Tibial artery (tissue), 4 donors: ENCODE results near the gene USP34.
"Not testable (repeated sequence)": the region's sequence is repeated elsewhere in the genome, so short reads cannot be mapped to it uniquely, and the experiment has no call there.

ENCODE experiments used
- DNase-seq, 2 donors: peaks; one replicate each; pipeline ENCODE4 v3.0.0-alpha.2; 2019
- H3K27ac ChIP-seq, 2 donors: fragments of 200-600 bp; sonication (generic) in 1 of 2; 1 replicate in 1 of 2; 2 replicates in 1 of 2; pipeline ENCODE4 v1.5.1; 2018 to 2019; ENCODE audit warnings: mild to moderate bottlenecking in 1 of 2
- H3K27me3 ChIP-seq, 2 donors: fragments of 200-600 bp; sonication (generic) in 1 of 2; one replicate each; pipeline versions ENCODE4 v1.5.1 to v1.6.0; 2016 to 2019
- H3K36me3 ChIP-seq, 3 donors: fragments of 200-600 bp; sonication (generic) in 2 of 3; one replicate each; pipeline ENCODE4 v1.5.1; 2016 to 2019; ENCODE audit warnings: mild to moderate bottlenecking in 2 of 3
- H3K4me1 ChIP-seq, 4 donors: fragments of 200-600 bp; sonication (generic) in 2 of 4; 1 replicate in 3 of 4; 2 replicates in 1 of 4; pipeline ENCODE4 v1.5.1; 2016 to 2019
- H3K4me3 ChIP-seq, 2 donors: fragments of 200-600 bp; sonication (generic) in 1 of 2; 1 replicate in 1 of 2; 2 replicates in 1 of 2; pipeline ENCODE4 v1.5.1; 2018 to 2019; ENCODE audit warnings: mild to moderate bottlenecking in 2 of 2
- H3K9me3 ChIP-seq, 3 donors: fragments of 200-600 bp; sonication (generic) in 1 of 3; one replicate each; pipeline ENCODE4 v1.5.1; 2016 to 2019
- CTCF ChIP-seq, 2 experiments: fragments of 200-600 bp in 1 of 2; fragments of 450-650 bp in 1 of 2; IDR thresholded peaks; one replicate each; pipeline ENCODE4 v1.5.1; 2017 to 2019; ENCODE audit warnings: antibody characterized with exemption in 2 of 2, mild to moderate bottlenecking in 1 of 2, moderate library complexity in 1 of 2
- intact Hi-C: fragments of 100-400 bp; cut with DNase I; formaldehyde crosslinking; loops from one replicate; pipeline ENCODE4 v1.15.0; 2023; ENCODE audit warnings: low total_unique reads

USP34 gene

GRCh38 chr2:61210332-61210981 is 260.4 kb downstream of the USP34 start:
- no peak for DNase-seq
- H3K27me3 ChIP-seq, result no peaks in the 10 kb centered on the region
- no peak overlapping the region for H3K4me3 ChIP-seq
- no peaks in the 10 kb centered on the region for H3K4me1 ChIP-seq
- H3K36me3 ChIP-seq, result peaks cover 45 to 58% (median 54%) of the 10 kb centered on the region in 3 donors
- no peak overlapping the region for H3K27ac ChIP-seq
- intact Hi-C loops, result no loop called here
- no peak for TF ChIP-seq CTCF (IDR thresholded peaks at IDR 0.05)
- H3K9me3 ChIP-seq, result no peaks in the 10 kb centered on the region

GRCh38 chr2:61205132-61205531 is 265.8 kb downstream of the USP34 start:
- TF ChIP-seq CTCF (IDR thresholded peaks at IDR 0.05), result no peak
- intact Hi-C loops, result no loop called here
- no peaks in the 10 kb centered on the region for H3K4me1 ChIP-seq
- peaks cover 65 to 76% (median 72%) of the 10 kb centered on the region in 3 donors for H3K36me3 ChIP-seq
- DNase-seq, result no peak
- H3K27ac ChIP-seq, result no peak overlapping the region
- no peaks in the 10 kb centered on the region for H3K9me3 ChIP-seq
- no peaks in the 10 kb centered on the region for H3K27me3 ChIP-seq
- H3K4me3 ChIP-seq, result no peak overlapping the region

DNA sequence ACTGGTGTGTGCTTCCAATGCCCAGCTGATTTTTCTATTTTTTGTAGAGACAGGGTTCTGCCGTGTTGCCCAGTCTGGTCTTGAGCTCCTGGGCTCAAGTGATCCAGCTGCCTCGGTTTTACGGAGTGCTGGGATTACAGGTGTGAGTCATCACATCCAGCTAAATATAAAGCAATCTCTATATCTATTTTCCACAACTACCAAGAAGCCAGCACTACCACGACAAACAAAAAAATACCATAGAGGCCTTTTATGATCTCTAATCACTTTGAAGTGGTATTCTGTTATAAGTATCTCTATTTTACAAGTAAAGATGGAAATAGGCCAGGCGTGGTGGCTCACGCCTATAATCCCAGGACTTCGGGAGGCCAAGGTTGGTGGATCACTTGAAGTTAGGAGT is 274.2 kb downstream of the USP34 start:
- no peak for DNase-seq
- Histone ChIP-seq H3K27me3 (no peaks in the 10 kb centered on the region), H3K27ac (no peak overlapping the region), H3K4me3 (no peak overlapping the region), H3K36me3 (peaks cover 20 to 62% (median 31%) of the 10 kb centered on the region in 3 donors), H3K4me1 (peaks cover 0 to 5% (median 0%) of the 10 kb centered on the region in 4 donors), H3K9me3 (no peaks in the 10 kb centered on the region)
- intact Hi-C loops, result no loop called here
- TF ChIP-seq CTCF (IDR thresholded peaks at IDR 0.05), result no peak

DNA sequence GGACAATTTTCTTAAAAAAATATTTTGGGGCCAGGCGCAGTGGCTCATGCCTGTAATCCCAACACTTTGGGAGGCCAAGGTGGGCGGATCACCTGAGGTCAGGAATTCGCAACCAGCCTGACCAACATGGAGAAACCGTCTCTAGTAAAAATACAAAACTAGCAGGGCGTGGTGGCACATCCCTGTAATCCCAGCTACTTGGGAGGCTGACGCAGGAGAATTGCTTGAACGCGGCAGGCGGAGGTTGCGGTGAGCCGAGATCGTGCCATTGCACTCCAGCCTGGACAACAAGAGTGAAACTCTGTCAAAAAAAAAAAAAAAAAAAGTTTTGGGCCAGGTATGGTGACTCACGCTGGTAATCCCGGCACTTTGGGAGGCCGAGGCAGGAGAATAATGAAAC is 276.2 kb downstream of the USP34 start:
- intact Hi-C loops, H3K27ac ChIP-seq: not testable (repeated sequence)
- H3K36me3 ChIP-seq, result peaks cover 17 to 72% (median 34%) of the 10 kb centered on the region in 3 donors

GRCh38 chr2:61193670-61194561 is 277.0 kb downstream of the USP34 start:
- no peak for DNase-seq
- TF ChIP-seq CTCF (IDR thresholded peaks at IDR 0.05), result no peak
- no peak overlapping the region for H3K4me3 ChIP-seq

More for the DNA sequence above, 276.2 kb downstream of the USP34 start:
- not testable (repeated sequence) for H3K9me3 ChIP-seq, H3K4me3 ChIP-seq, H3K27me3 ChIP-seq, DNase-seq, H3K4me1 ChIP-seq

GRCh38 chr2:61187085-61187484 is 283.8 kb downstream of the USP34 start:
- Histone ChIP-seq H3K36me3 (peaks cover 82 to 99% (median 84%) of the 10 kb centered on the region in 3 donors), H3K9me3 (no peaks in the 10 kb centered on the region), H3K4me3 (no peak overlapping the region), H3K27me3 (no peaks in the 10 kb centered on the region), H3K4me1 (peaks cover 0 to 6% (median 1%) of the 10 kb centered on the region in 4 donors), H3K27ac (no peak overlapping the region)
- intact Hi-C loops, result loop anchor here (10.0 kb wide), 1 partner anchor 288 kb away; the partner anchor contains the start of gene USP34
- no peak for TF ChIP-seq CTCF (IDR thresholded peaks at IDR 0.05)
- no peak for DNase-seq

More at GRCh38 chr2:61193670-61194561, 277.0 kb downstream of the USP34 start:
- Histone ChIP-seq H3K27ac (no peak overlapping the region), H3K4me1 (peaks cover 0 to 5% (median 0%) of the 10 kb centered on the region in 4 donors), H3K27me3 (no peaks in the 10 kb centered on the region), H3K36me3 (peaks cover 24 to 74% (median 42%) of the 10 kb centered on the region in 3 donors), H3K9me3 (no peaks in the 10 kb centered on the region)
- intact Hi-C loops, result no loop called here
